ENCODE measurements around the gene BPIFB2. TPM values are rescaled to one million over a fixed set of nuclear protein-coding genes. Genes with fewer than 3 reads are reported as not detected.

BPIFB2 gene
- polyA plus RNA-seq, 1 experiment = not detected

DNA sequence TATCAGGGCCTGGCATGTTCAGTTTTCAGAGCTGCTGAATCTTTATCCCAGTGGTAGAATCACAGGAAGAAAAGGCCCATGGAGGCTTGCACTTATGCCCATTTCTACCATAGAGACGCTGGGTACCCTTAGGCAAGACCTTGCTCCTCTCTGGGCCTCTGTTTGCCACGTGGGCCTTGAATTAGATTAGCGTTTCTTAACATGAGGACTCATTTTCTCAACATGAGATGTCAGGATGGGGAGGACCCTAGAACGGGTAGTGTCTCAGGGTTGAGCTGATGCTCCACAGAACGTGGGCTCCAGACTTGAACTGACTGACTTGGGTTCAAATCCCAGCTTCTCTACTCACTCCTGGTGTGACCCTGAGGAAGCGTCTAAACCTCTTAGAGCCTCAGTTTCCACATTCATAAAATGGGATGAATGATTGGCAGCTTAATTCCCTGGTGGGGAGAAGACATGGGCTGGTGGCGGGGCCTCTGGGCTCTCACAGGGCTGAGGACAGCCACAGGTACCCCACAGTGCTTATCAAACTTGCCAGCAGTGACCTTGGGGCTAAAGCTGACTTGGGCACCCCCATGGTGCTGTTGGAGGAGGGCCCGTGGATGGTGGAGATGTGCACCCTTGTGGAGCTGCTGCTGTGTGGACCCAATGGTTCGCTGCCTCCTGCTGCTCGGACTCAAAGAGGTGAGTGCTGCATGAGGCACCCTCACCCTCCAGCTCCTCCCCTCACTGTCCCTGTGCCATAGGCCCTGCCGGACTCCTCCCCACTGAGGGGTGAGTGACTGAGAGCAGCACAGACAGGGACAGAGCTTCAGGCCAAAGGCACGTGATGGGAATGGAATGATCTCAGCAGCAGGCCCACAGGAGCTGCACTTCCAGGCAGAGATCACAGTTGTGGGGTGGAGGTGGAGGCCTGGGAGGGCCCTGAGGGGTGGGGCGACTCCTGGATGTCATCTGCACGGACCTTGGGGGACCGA lies 31.5 kb upstream of the BPIFB2 start:
- ChIA-PET CTCF (no interaction called here), POLR2A (no interaction called here)
- Histone ChIP-seq H3K4me3 (ENCODE audit: low read depth, low read length) (no peak overlapping the region), H3K36me3 (ENCODE audit: control insufficient read depth, insufficient read depth, low read length) (no peaks in the 10 kb centered on the region), H3K27me3 (ENCODE audit: control insufficient read depth, insufficient read depth, low read length) (peaks cover 2% of the 10 kb centered on the region)
- TF ChIP-seq, protein P1, sequence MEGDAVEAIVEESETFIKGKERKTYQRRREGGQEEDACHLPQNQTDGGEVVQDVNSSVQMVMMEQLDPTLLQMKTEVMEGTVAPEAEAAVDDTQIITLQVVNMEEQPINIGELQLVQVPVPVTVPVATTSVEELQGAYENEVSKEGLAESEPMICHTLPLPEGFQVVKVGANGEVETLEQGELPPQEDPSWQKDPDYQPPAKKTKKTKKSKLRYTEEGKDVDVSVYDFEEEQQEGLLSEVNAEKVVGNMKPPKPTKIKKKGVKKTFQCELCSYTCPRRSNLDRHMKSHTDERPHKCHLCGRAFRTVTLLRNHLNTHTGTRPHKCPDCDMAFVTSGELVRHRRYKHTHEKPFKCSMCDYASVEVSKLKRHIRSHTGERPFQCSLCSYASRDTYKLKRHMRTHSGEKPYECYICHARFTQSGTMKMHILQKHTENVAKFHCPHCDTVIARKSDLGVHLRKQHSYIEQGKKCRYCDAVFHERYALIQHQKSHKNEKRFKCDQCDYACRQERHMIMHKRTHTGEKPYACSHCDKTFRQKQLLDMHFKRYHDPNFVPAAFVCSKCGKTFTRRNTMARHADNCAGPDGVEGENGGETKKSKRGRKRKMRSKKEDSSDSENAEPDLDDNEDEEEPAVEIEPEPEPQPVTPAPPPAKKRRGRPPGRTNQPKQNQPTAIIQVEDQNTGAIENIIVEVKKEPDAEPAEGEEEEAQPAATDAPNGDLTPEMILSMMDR (IDR thresholded peaks at IDR 0.05; ENCODE audit: insufficient read depth, low read depth, low read length) = no peak
- no peak for DNase-seq (ENCODE audit: low read depth)

- POLR2A ChIA-PET = no interaction called here
- TF ChIP-seq, protein P1 (IDR thresholded peaks at IDR 0.05; ENCODE audit: insufficient read depth, low read depth, low read length) = no peak
- no peaks in the 10 kb centered on the region for H3K36me3 ChIP-seq (ENCODE audit: control insufficient read depth, insufficient read depth, low read length)
- no peak overlapping the region for H3K4me3 ChIP-seq (ENCODE audit: low read depth, low read length)
- CTCF ChIA-PET = no interaction called here
- DNase-seq (ENCODE audit: low read depth) = no peak
- peaks cover 2% of the 10 kb centered on the region for H3K27me3 ChIP-seq (ENCODE audit: control insufficient read depth, insufficient read depth, low read length)
Measured at GRCh38 chr20:32976746-32977145, 30.8 kb upstream of the BPIFB2 start.

- ChIA-PET CTCF (no interaction called here), POLR2A (no interaction called here)
- no peak for DNase-seq (ENCODE audit: low read depth)
- Histone ChIP-seq H3K27me3 (ENCODE audit: control insufficient read depth, insufficient read depth, low read length) (peaks cover 2% of the 10 kb centered on the region), H3K36me3 (ENCODE audit: control insufficient read depth, insufficient read depth, low read length) (no peaks in the 10 kb centered on the region), H3K4me3 (ENCODE audit: low read depth, low read length) (no peak overlapping the region)
- TF ChIP-seq, protein P1 (IDR thresholded peaks at IDR 0.05; ENCODE audit: insufficient read depth, low read depth, low read length) = no peak
Measured at GRCh38 chr20:32977281-32978008, 30.1 kb upstream of the BPIFB2 start.

GRCh38 chr20:32978009-32978335 lies 29.5 kb upstream of the BPIFB2 start:
- CTCF ChIA-PET = no interaction called here
- POLR2A ChIA-PET = no interaction called here
- Histone ChIP-seq H3K36me3 (ENCODE audit: control insufficient read depth, insufficient read depth, low read length) (no peaks in the 10 kb centered on the region), H3K4me3 (ENCODE audit: low read depth, low read length) (no peak overlapping the region), H3K27me3 (ENCODE audit: control insufficient read depth, insufficient read depth, low read length) (peaks cover 3% of the 10 kb centered on the region)
- TF ChIP-seq, protein P1 (IDR thresholded peaks at IDR 0.05; ENCODE audit: insufficient read depth, low read depth, low read length) = no peak
- DNase-seq (ENCODE audit: low read depth) = no peak

DNA sequence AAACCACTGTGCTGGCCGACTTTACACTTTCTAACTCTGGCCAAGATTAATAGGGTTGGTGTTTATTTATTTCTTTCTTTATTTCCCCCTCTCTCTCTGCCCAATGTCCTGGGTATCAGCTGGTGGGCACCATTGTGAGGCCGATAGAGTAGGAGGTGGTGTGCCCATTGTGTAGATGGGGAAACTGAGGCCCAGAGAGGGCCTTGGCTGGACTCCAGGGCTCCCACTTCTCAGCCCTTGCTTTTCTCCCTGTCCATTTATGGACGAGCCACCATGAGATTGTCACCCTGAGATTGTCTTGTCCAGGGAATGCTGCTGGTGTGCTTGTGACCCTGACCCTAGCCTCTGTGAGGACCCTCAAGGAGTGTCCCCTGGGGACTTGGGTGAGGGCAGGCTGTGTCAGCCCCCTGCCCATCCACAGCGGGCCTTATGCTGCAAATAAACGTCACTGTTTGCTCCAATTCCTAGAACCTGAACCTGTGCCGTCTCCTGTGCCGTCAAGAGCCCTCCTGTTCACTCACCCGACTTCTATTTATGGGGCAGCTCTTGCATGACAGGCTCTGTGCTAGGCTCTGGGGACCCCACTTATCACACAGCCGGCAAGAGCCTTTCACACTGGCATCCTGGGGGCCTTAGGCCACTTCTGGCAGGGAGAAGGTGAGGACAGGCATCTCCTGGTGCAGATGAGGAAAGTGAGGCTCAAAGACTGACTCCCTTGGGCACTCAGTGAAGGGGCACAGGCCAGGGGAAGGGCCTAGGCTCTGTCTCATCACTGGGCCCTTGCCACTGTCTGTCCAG lies 28.1 kb upstream of the BPIFB2 start:
- ChIA-PET POLR2A (no interaction called here), CTCF (no interaction called here)
- Histone ChIP-seq H3K36me3 (ENCODE audit: control insufficient read depth, insufficient read depth, low read length) (no peaks in the 10 kb centered on the region), H3K4me3 (ENCODE audit: low read depth, low read length) (no peak overlapping the region), H3K27me3 (ENCODE audit: control insufficient read depth, insufficient read depth, low read length) (peaks cover 2% of the 10 kb centered on the region; the same call in 1 of the 2 replicates)
- TF ChIP-seq, protein P1 (IDR thresholded peaks at IDR 0.05; ENCODE audit: insufficient read depth, low read depth, low read length) = no peak
- no peak for DNase-seq (ENCODE audit: low read depth)

Data from BJ (cell line).